Smooth muscle cell (in vitro differentiated cells): Measurements from ENCODE around the gene OSBPL2. TPM values are rescaled to one million over a fixed set of nuclear protein-coding genes. Genes with fewer than 3 reads are reported as not detected.

Experiments
- DNase-seq: peaks from one replicate; lab custom pipeline; 2025; ENCODE audit not compliant: unreplicated experiment; lab: John Stamatoyannopoulos, UW
- H2AFZ ChIP-seq: fragments of 200-600 bp; sonication (generic); 2 replicates; pipeline ENCODE4 v1.6.0; 2016; ENCODE audit warnings: antibody characterized with exemption, low read depth, mild to moderate bottlenecking
- H3F3A ChIP-seq: fragments of 200-600 bp; sonication (generic); 2 replicates; pipeline ENCODE4 v1.6.0; 2017; ENCODE audit warnings: antibody characterized with exemption, low read depth
- H3K27ac ChIP-seq: fragments of 200-600 bp; sonication (generic); 2 replicates; pipeline ENCODE4 v1.5.1; 2016; ENCODE audit warnings: low read depth, mild to moderate bottlenecking
- H3K27me3 ChIP-seq: fragments of 200-600 bp; sonication (generic); 2 replicates; pipeline ENCODE4 v1.6.1; 2016; ENCODE audit warnings: low read depth, mild to moderate bottlenecking
- H3K36me3 ChIP-seq: fragments of 200-600 bp; sonication (generic); 2 replicates; pipeline ENCODE4 v1.5.1; 2016; ENCODE audit warnings: low read depth
- H3K4me1 ChIP-seq: fragments of 200-600 bp; sonication (generic); 2 replicates; pipeline ENCODE4 v1.5.1; 2016; ENCODE audit warnings: low read depth
- H3K4me2 ChIP-seq: fragments of 200-600 bp; sonication (generic); 2 replicates; pipeline ENCODE4 v1.6.0; 2016; ENCODE audit warnings: mild to moderate bottlenecking
- H3K4me3 ChIP-seq: fragments of 200-600 bp; sonication (generic); 2 replicates; pipeline ENCODE4 v1.5.1; 2016; ENCODE audit warnings: mild to moderate bottlenecking
- H3K79me2 ChIP-seq: fragments of 200-600 bp; sonication (generic); 2 replicates; pipeline ENCODE4 v1.6.0; 2016; ENCODE audit warnings: low read depth, mild to moderate bottlenecking
- H3K9ac ChIP-seq: fragments of 200-600 bp; sonication (generic); 2 replicates; pipeline ENCODE4 v1.6.0; 2016; ENCODE audit warnings: low read depth
- H3K9me3 ChIP-seq: fragments of 200-600 bp; sonication (generic); replicated peaks from 2 replicates; pipeline ENCODE4 v1.5.1; 2016; ENCODE audit warnings: low read depth
- H4K20me1 ChIP-seq: fragments of 200-600 bp; sonication (generic); 2 replicates; pipeline ENCODE4 v1.6.0; 2016; ENCODE audit warnings: low read depth
- CTCF ChIP-seq: fragments of 200-600 bp; sonication (generic); IDR thresholded peaks from 2 replicates; pipeline ENCODE4 v1.5.1; 2017; ENCODE audit warnings: borderline replicate concordance, mild to moderate bottlenecking, antibody characterized with exemption; ENCODE audit not compliant: insufficient read depth, poor library complexity, severe bottlenecking
- WGBS: methylation state at CpG from one replicate; pipeline ENCODE4 v1.1.7; 2016; ENCODE audit warnings: low lambda C conversion rate; 5-methylcytosine and 5-hydroxymethylcytosine counted together
- polyA plus RNA-seq: library from polyadenylated mRNA; unstranded; fragments of >200 nt; fragmentation: Nextera tagmentation; extraction: Ambion mirVana; gene quantifications from 2 replicates; pipeline ENCODE4 v1.2.1, GENCODE V29; 2016
- total RNA-seq: library from RNA; depleted of rRNA; stranded (reverse); fragments of >200 nt; gene quantifications from 2 replicates; pipeline ENCODE4 v1.2.3, GENCODE V29; 2014

Gene OSBPL2
- total and polyA plus RNA-seq, 2 experiments from 2014 or later: 34.3 to 37.0 TPM

DNA sequence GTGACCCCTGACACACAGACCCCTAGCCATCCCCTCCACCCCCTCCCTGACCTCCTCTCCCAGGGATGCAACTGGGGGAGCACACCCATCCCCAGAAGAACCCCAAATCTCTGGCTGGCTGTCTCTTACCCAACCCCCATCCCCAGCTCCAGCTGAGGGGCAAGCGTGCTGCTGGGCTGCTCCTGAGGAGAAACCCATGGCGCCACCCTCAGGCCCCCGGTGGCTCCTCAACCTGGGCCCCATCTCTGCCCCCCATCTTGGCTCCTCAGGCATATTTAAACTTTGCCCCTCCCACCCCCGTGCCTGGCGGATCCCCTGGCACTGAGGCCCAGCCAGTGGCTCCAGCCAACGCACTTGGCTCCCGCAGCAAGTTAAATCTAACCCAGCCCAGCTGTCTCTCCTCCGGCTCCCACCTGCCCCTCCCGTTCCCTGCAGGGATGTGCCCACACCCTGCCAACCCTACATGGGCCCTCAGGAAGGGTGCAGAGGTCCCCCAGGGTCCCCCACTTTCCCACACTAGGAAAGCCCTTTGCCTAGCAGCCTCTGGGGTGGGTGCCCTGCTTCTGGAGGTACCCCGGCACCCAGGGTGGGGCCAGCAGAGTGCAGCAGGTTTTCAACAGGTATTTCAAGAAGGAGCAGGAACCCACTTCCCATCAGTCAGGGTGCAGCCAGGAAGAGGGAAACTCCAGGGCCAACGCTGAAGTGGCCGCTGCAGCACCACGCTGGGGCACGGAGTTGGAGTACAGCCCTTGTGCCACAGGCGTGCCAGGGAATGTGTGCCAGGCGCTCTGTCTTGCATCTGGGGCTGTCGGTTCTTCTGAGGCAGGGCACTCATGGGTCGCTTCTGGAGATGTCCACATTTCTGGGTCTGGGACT, 5.3 kb upstream of the OSBPL2 start:
- no peak for DNase-seq
- Histone ChIP-seq H3K9ac (no peak overlapping the region), H3K79me2 (no peaks in the 10 kb centered on the region), H3F3A (no peaks in the 10 kb centered on the region), H3K9me3 (no peaks in the 10 kb centered on the region), H3K4me3 (no peak overlapping the region), H3K4me2 (no peak overlapping the region), H3K27me3 (no peaks in the 10 kb centered on the region), H3K4me1 (peaks cover 14% of the 10 kb centered on the region), H3K36me3 (no peaks in the 10 kb centered on the region), H2AFZ (no peak overlapping the region), H4K20me1 (no peaks in the 10 kb centered on the region), H3K27ac (no peak overlapping the region)
- WGBS: 86% methylated on average over 18 of the region's 18 CpGs
- TF ChIP-seq CTCF: no peak

- Histone ChIP-seq H3K36me3 (no peaks in the 10 kb centered on the region), H3K9me3 (no peaks in the 10 kb centered on the region), H4K20me1 (no peaks in the 10 kb centered on the region), H3K27me3 (no peaks in the 10 kb centered on the region), H3K4me1 (peaks cover 14% of the 10 kb centered on the region), H3K27ac (no peak overlapping the region), H3K79me2 (peaks cover 1% of the 10 kb centered on the region), H3K4me3 (no peak overlapping the region), H3K9ac (no peak overlapping the region), H2AFZ (no peak overlapping the region), H3K4me2 (no peak overlapping the region), H3F3A (no peaks in the 10 kb centered on the region)
- DNase-seq: no peak
- WGBS: 90% methylated on average over 4 of the region's 4 CpGs
- no peak for TF ChIP-seq CTCF
These were observed 4.6 kb upstream of the OSBPL2 start for GRCh38 chr20:62233684-62234083.

GRCh38 chr20:62234339-62234738, 4.0 kb upstream of the OSBPL2 start:
- H3K9ac ChIP-seq: no peak overlapping the region
- H3K9me3 ChIP-seq: no peaks in the 10 kb centered on the region
- H3K4me2 ChIP-seq: no peak overlapping the region
- no peak for TF ChIP-seq CTCF
- H3K27me3 ChIP-seq: no peaks in the 10 kb centered on the region
- no peaks in the 10 kb centered on the region for H3F3A ChIP-seq
- peaks cover 4% of the 10 kb centered on the region for H4K20me1 ChIP-seq
- H3K36me3 ChIP-seq: no peaks in the 10 kb centered on the region
- 79% methylated on average over 5 of the region's 5 CpGs for WGBS
- no peak overlapping the region for H3K4me3 ChIP-seq
- peaks cover 14% of the 10 kb centered on the region for H3K4me1 ChIP-seq
- H3K79me2 ChIP-seq: peaks cover 8% of the 10 kb centered on the region
- no peak for DNase-seq
- H3K27ac ChIP-seq: no peak overlapping the region
- H2AFZ ChIP-seq: no peak overlapping the region
